ENCODE measurements around the gene FAM53B. TPM values are rescaled to one million over a fixed set of nuclear protein-coding genes. Genes with fewer than 3 reads are reported as not detected.

FAM53B gene
- total RNA-seq, 1 donor from 2014 or later, result 48.0 TPM

GRCh38 chr10:124732931-124733570 lies 11.1 kb downstream of the FAM53B start:
- intact Hi-C loops (cut with DNase I), result no loop called here
- peak; percentile 57 for ATAC-seq
- peak; percentile 82 for DNase-seq (ENCODE audit: low spot score)

- intact Hi-C loops (cut with DNase I), result no loop called here
- no peak for DNase-seq (ENCODE audit: low spot score)
- ATAC-seq, result no peak
These were observed 12.6 kb downstream of the FAM53B start for GRCh38 chr10:124731551-124731950.

- ATAC-seq, result no peak
- intact Hi-C loops (cut with DNase I), result no loop called here
These were observed 13.4 kb downstream of the FAM53B start for GRCh38 chr10:124730790-124731189.

GRCh38 chr10:124728830-124729661 lies 15.1 kb downstream of the FAM53B start:
- ATAC-seq (no peak), DNase-seq (ENCODE audit: low spot score) (no peak)
- intact Hi-C loops (cut with DNase I), result no loop called here

More at GRCh38 chr10:124730790-124731189, 13.4 kb downstream of the FAM53B start:
- DNase-seq (ENCODE audit: low spot score), result no peak

- intact Hi-C loops (cut with DNase I), result no loop called here
- ATAC-seq (peak; percentile 53), DNase-seq (ENCODE audit: low spot score) (no peak)
These were observed 15.9 kb downstream of the FAM53B start for GRCh38 chr10:124728071-124728829.

- peak; percentile 31 for DNase-seq (ENCODE audit: low spot score)
- no peak for ATAC-seq
- intact Hi-C loops (cut with DNase I), result no loop called here
These were observed 16.7 kb downstream of the FAM53B start for GRCh38 chr10:124727361-124727960.

- ATAC-seq, result no peak
- intact Hi-C loops (cut with DNase I), result no loop called here
- peak; percentile 26 for DNase-seq (ENCODE audit: low spot score)
These were observed 18.4 kb downstream of the FAM53B start for GRCh38 chr10:124725791-124726190.

- no peak for ATAC-seq
- peak; percentile 51 for DNase-seq (ENCODE audit: low spot score)
- intact Hi-C loops (cut with DNase I), result no loop called here
These were observed 19.0 kb downstream of the FAM53B start for GRCh38 chr10:124725171-124725631.

- peak; percentile 53 for ATAC-seq
- intact Hi-C loops (cut with DNase I), result no loop called here
- peak; percentile 83 for DNase-seq (ENCODE audit: low spot score)
These were observed 19.7 kb downstream of the FAM53B start for GRCh38 chr10:124724279-124725027.

GRCh38 chr10:124723826-124724225 lies 20.4 kb downstream of the FAM53B start:
- ATAC-seq (no peak), DNase-seq (ENCODE audit: low spot score) (no peak)
- intact Hi-C loops (cut with DNase I), result no loop called here

GRCh38 chr10:124722798-124723783 lies 21.1 kb downstream of the FAM53B start:
- DNase-seq (ENCODE audit: low spot score), result no peak
- peak; percentile 71 for ATAC-seq
- intact Hi-C loops (cut with DNase I), result no loop called here

- intact Hi-C loops (cut with DNase I), result no loop called here
- ATAC-seq, result peak; percentile 43
- DNase-seq (ENCODE audit: low spot score), result no peak
These were observed 22.7 kb downstream of the FAM53B start for GRCh38 chr10:124721330-124722045.

GRCh38 chr10:124719213-124719851 lies 24.8 kb downstream of the FAM53B start:
- ATAC-seq (peak; percentile 69), DNase-seq (ENCODE audit: low spot score) (peak; percentile 83)
- intact Hi-C loops (cut with DNase I), result no loop called here

GRCh38 chr10:124717911-124718741 lies 26.1 kb downstream of the FAM53B start:
- ATAC-seq, result peak; percentile 7
- intact Hi-C loops (cut with DNase I), result no loop called here
- no peak for DNase-seq (ENCODE audit: low spot score)

- intact Hi-C loops (cut with DNase I), result no loop called here
- ATAC-seq, result no peak
These were observed 27.0 kb downstream of the FAM53B start for GRCh38 chr10:124717041-124717757.

More at GRCh38 chr10:124717041-124717757, 27.0 kb downstream of the FAM53B start:
- no peak for DNase-seq (ENCODE audit: low spot score)
